ENCODE data around the gene SYT1.

DNA sequence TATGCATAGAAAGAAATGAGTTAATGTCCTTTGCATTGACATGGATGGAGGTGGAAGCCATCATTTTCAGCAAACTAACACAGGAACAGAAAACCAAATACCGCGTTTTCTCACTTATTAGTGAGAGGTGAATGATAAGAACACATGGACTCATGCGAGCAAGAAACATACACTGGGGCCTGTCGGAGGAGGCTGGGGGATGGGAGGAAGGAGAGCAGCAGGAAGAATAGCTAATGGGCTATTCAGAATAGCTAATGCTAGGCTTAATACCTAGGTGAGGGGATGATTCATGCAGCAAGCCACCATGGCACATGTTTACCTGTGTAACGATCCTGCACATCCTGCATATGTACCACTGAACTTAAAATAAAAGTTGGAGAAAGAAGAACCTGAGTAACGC is 29.1 kb upstream of the SYT1 start:
- TF ChIP-seq FOXP2 (optimal IDR thresholded peaks at IDR 0.05; ENCODE audit: borderline replicate concordance, extremely low read depth, extremely low read length, insufficient read depth) (no peak), POLR2AphosphoS5 (IDR thresholded peaks at IDR 0.05; ENCODE audit: low read depth, low read length) (no peak), SIN3A (IDR thresholded peaks at IDR 0.05; ENCODE audit: borderline replicate concordance, insufficient read depth, low read length) (no peak)
